HPDE6-E6E7 (cell line): Measurements from ENCODE around the gene MAML2.
"Not testable (repeated sequence)": the region's sequence is repeated elsewhere in the genome, so short reads cannot be mapped to it uniquely, and the experiment has no call there.

Experiments
- DNase-seq: peaks from one replicate; pipeline ENCODE4 v3.0.0; 2011; ENCODE audit warnings: missing footprints; ENCODE audit errors: extremely low spot score

MAML2 gene

GRCh38 chr11:96271352-96271751 is 71.6 kb downstream of the MAML2 start:
- not testable (repeated sequence) for DNase-seq

- not testable (repeated sequence) for DNase-seq
Observed at GRCh38 chr11:96268527-96268926, 74.5 kb downstream of the MAML2 start.

- no peak for DNase-seq
Observed at GRCh38 chr11:96267496-96268032, 75.4 kb downstream of the MAML2 start.

GRCh38 chr11:96267001-96267495 is 75.9 kb downstream of the MAML2 start:
- DNase-seq, result no peak

- no peak for DNase-seq
Observed at GRCh38 chr11:96265972-96266371, 77.0 kb downstream of the MAML2 start.

- no peak for DNase-seq
Observed at GRCh38 chr11:96265220-96265737, 77.7 kb downstream of the MAML2 start.

GRCh38 chr11:96264364-96264763 is 78.6 kb downstream of the MAML2 start:
- no peak for DNase-seq

- peak; percentile 63 for DNase-seq
Observed at GRCh38 chr11:96263238-96263763, 79.7 kb downstream of the MAML2 start.

GRCh38 chr11:96260532-96260931 is 82.5 kb downstream of the MAML2 start:
- no peak for DNase-seq

GRCh38 chr11:96260067-96260511 is 82.9 kb downstream of the MAML2 start:
- no peak for DNase-seq

GRCh38 chr11:96259134-96259830 is 83.7 kb downstream of the MAML2 start:
- peak; percentile 71 for DNase-seq

- DNase-seq, result no peak
Observed at GRCh38 chr11:96257972-96258934, 84.7 kb downstream of the MAML2 start.

GRCh38 chr11:96257036-96257435 is 86.0 kb downstream of the MAML2 start:
- no peak for DNase-seq

- DNase-seq, result no peak
Observed at GRCh38 chr11:96256215-96257011, 86.6 kb downstream of the MAML2 start.

GRCh38 chr11:96254854-96255253 is 88.1 kb downstream of the MAML2 start:
- no peak for DNase-seq

- no peak for DNase-seq
Observed at GRCh38 chr11:96254087-96254486, 88.9 kb downstream of the MAML2 start.

GRCh38 chr11:96246718-96247552 is 96.1 kb downstream of the MAML2 start:
- DNase-seq, result no peak

GRCh38 chr11:96242971-96243647 is 99.9 kb downstream of the MAML2 start:
- peak; percentile 93 for DNase-seq

- DNase-seq, result no peak
Observed at GRCh38 chr11:96242191-96242847, 100.7 kb downstream of the MAML2 start.
